IPS-NIHi7 (cell line): ENCODE results near the gene SCN2A.
A peak's percentile ranks its signal among the peaks of the same experiment; 100 is the strongest.

Experiments used
- DNase-seq: peaks from one replicate; pipeline ENCODE4 v3.0.0; 2012; ENCODE audit warnings: mixed read lengths; ENCODE audit errors: extremely low spot score

The SCN2A gene

DNA sequence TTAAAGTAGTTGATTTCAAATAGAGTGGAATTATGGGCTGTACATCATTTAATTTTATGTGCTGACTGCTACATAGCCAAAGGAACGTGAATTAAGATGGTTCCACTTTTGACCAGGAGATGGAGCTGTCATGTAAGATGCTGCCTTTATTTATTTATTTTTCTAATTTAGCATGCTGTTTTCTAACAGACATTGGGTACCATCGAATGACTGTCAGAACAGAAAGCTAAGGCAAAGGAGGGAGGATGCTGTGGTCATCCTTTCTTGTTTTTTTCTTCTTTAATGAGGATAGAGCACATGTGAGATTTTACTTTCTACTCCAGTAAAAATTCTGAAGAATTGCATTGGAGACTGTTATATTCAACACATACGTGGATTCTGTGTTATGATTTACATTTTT lies at the start of gene SCN2A:
SCN2A (plus strand) TSS at position 185 of the 400 bp plus-strand sequence. CDS start 56,410 bp downstream, outside the sequence.
- DNase-seq: peak; percentile 22

DNA sequence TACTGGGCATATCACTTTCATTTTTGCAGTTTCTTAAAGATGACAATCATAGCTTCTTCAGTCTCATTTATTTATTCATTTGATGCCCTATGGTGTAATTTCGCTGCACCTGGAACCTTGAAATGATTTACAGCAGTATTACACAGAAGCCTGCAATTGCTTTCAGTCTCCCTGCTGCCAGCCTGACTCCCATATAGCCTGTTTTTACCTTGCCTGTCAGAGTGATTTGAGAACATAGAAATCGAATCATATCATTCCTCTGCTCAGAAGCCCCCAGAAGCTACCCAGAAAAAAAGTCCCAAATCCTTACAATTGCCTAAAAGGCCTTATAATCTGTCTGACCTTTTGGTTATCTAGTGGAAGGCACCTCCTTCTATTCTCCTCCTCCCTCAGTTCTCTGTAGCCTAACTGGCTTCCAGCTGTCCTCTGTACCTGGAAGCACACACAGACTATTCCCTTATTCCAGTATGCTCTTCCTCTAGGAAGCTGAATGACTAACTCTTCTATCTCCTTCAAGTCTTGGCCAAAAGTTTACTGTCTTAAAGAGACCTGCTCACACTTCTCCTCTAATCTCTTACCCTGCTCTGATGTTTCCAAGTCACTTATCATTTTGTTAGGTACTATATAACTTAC lies 48.0 kb upstream of the SCN2A start:
- DNase-seq: no peak

DNA sequence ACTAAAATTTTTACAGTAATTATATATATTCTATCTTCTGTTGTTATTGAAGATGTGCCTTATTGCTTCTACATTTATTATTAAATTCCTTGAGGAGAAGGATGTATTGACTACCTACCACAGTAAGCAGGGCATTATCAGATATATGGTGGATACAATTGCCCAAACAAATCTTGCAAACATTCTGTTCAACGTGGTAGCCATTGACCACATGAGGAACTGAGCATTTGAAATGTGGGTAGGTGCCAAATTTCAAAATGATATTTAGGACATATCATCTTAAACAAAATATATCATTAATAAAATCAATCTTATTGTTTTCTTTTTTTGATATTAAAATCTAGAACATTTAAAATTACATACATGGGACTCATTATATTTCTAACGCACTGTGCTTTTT lies 46.5 kb upstream of the SCN2A start:
- no peak for DNase-seq

DNA sequence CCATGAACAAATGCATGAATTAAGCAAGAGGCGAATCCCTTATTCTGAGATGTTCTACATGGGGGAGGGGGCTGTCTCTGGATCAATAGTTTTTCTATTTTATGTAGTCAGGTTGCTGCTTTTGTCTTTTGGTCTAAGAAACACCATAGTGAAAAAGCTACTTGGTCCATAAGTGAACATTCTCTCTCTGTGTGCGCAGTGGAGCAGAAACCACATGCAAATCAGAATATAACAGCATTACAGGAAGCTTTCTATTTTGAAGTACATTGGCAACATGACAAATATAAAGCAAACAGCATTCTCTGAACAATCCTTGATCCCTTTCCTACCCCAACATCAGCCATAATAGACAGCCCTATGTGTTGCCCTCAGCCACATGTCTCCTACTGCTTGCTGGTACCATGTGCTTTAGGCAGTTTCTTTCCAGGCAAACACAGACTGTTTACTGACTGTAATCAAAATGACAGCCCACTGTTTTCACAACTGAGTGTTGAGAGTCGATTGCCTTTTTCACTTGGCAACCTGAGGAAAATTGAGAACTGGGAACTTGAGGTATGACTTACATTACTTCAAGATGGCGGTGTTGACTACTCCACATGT lies 45.9 kb upstream of the SCN2A start:
- no peak for DNase-seq

DNA sequence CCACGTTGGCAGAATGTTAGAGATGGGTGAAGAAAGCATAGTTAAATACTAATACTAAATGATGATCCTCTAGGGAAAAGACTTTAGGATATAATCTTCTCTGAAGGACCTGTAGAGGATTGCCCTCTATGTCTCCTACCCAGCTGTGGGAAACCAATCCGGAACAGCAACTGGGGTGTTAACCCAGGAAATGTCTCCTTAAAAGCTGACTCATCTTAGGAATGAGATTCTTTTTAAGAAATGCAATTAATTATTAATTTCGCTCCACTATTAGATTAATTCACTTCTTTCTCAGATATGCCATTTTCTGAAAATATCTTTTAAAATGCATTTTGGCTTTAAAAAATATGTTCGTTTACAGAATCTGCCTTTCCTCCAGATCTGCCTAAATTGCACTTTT lies 42.8 kb upstream of the SCN2A start:
- DNase-seq: no peak

DNA sequence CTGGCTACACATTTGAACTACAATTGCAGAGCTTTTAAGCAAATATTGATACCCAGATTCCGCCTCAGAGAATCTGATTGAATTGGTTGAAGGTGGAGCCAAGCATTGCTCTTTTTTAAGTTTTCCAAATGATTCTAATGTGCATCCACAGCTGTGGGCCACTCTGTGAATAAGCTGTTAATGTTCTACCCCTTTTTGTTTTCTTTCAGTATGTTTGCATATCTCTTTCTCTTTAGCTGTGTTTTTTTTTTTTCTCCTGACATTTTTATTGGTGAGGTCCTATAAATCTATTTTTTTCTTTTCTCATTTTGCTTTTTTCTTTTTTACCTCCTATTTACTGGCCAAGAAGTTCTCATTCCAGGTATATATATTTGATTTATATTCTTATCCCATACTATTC lies 41.9 kb upstream of the SCN2A start:
- no peak for DNase-seq

DNA sequence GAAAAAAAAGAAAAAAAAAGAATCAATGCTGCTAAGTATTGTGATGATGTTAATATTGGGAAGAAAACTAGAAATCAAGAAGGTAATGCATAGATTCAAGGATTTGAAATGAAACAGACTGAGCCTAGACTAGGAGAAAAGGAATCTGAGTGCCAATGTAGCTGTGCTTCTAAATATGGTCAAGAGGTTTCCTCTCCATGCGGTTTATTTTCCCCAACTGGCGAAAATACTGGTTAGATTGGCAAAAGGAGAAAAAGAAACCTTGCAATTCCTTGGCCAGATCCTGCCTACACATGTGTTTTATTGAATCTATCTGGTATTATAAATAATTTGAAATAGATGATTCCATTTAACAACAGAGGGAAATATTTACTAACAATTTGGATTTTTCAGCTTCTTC lies 41.0 kb upstream of the SCN2A start:
- DNase-seq: no peak

DNA sequence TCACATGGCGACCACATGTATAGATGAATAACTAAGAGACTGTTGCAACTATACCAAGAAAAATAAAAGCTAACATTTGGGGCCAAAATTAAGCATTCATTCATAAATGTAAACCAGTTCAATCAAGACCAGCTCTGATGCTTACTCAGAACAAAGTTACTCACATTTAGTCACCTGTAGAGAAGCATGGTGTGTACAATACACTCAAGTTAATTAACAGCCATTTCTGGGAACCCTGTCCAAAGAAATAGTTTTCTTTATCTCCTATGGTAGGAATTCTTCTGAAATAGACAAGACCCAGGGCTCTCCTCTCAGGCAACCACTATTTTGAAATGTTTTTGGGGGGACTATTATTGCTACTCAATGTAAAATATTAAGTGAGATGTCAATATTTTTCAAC lies 37.0 kb upstream of the SCN2A start:
- no peak for DNase-seq

DNA sequence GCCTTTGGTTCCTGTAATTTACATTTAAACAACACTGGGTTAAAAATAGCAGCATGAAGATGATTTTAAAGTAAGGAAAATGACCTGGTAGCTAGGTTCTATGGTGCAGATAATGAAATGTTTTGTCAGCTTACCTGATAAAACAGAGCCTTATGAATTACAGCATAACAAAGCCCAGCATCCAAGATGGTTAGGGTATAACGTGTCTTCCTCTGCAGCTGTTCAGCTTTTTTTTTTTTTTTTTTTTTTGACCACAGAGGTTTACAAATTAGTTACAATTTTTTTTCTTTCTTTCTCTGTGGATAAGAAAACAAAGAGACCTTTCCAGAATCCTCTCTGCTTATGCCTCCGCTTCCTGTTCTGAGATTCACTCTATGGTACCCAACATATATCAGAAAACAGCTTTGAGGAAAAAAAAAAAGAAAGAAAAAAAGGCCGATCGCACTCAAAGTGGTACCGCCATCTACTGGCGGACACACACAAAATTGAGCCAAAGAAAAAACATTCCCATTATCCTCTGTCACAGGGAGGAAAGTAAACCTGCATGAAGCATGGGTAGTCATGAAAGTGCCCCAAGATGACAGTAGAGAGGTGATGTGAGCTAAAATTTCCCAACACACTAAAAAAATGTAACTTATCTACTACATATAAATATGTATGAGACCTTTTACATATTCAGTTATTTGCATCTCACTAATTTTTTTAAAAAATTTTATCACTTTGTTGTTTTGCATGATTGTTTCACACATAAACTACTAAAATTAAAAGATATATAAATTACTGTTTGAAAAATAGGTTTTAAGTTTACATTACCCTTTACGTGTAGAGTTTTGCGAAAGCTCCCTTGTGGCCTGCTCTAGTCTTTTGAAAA lies 35.3 kb upstream of the SCN2A start, which contains the start of gene SCN3A:
SCN3A (minus strand) TSS at position 362 of the 871 bp plus-strand sequence. CDS start 27,656 bp downstream, outside the sequence.
- peak; percentile 55 for DNase-seq

DNA sequence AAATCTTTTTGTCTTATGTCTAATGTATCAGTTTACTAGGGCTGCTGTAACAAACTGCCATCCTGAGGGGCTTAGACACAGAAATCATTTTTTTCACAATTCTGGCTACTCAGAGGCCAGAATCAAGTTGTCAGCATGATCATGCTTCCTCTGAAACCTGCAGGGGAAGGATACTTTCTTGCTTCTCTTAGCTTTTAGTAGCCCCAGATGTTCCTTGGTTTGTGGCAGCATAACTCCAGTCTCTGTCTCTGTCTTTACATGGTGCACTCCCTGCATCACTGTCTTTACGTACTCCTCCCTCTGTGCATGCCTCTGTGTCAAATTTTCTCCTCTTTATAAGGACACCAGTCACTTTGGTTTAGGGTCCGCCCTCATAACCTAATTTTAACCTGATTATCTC lies 33.3 kb upstream of the SCN2A start:
- no peak for DNase-seq

DNA sequence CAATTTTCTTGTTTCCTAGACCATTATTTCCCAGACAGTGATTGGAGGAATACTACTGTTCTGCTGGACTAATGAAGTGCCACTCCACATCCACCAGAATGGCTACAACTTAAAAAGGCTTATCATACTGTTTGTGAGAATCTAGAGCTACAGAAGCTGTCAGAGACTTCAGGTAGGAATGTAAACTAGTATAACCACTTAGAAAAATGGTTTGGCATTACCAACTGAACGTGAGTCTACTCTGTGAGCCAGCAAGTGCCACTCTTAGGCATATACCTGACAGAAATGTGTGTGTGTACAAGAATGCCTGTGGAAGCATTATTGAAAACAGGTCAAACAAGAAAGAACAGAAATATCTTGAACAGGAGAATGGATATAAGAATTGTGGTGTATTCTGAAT lies 31.1 kb upstream of the SCN2A start:
- DNase-seq: no peak

DNA sequence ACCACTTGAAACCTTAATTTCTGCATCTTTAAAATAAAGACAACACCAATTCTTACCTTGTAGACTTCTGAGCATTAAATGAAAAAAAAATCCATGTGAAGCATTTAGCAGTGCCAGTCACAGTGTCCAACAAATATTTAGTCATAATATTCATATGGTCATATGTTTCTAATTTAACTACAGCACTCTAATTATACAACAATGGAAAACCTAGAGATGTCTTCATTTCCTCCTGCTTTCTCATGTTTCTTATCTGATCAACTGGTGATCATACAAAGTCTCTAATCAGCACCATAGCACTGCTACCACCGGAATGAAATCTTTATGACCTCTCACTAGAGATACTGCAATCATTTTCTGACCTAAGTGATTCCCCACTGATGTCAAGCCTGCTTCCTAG lies 25.1 kb upstream of the SCN2A start:
- DNase-seq: no peak

DNA sequence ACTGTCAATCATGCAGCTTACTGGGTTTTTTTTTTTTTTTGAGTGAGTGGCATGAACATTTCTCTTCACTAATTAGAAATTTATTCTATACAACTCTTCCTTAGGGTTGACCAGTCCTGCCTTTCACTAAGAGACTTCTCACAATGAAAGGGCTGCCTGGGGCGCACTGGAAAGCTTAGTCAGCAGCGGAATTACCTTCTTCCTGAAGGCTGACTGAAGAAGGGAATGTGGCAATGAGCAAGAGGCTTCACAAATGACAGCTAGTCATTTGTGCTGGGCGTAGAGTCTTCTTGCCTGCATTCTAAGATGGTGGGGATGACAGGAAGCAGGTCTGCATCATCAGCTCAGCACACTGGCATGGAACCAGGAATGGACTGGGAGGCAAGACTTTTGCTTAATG lies 19.7 kb upstream of the SCN2A start:
- DNase-seq: no peak

DNA sequence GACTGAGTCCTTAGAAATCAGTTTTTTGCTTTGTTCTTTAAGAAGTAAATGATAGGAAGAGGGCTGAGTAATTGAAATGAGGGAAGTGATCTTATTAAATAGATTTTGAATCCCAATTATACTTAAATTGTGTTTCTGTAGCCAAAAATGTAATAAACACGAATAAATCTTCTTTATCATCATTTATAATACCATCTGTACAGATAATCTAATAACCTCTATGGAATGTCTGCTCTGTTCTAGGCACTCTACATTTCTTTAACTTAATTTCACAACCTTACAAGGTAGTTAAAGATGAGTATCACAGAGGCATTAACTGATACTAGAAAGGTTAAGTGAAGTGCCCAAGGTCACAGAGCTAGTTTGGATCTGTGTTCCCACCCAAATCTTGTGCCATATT lies 14.3 kb upstream of the SCN2A start:
- DNase-seq: no peak

DNA sequence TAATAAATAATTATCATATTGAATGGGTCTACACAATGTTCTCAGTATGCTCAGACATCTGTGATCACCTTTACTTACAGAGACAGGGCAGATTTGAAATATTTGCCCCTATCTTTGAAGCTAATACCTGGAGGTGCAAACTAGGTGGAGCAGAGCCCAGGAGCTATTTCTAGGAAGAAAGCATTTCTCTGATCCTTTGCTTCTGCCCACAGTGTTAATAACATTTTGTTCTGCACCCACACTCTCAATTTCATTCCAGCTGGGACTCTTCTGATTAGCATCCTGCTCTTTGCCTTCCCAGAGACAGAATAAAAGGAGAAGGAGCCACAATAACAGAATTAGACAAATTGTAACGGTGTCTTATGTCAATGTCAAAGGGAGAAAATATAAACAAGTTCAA lies 11.6 kb upstream of the SCN2A start:
- DNase-seq: no peak

DNA sequence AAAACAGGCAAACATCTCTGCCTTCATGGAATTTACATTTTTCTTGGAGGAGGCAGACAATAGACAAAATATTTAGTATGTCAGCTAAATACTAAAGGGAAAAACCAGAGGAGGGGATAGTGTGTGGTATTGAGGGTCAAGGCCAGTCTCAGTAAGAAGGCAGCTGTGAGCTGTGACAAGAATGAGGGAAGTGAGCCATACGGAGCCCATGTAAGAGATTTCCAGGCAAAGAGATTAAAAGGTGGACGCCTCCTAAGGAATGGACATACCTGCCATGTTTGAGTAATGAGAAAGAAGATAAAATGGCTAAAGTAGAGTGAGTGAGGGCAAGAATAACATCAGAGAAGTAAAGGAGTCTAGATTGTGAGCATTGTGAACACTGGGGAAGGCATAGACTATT lies 2.2 kb upstream of the SCN2A start:
- DNase-seq: no peak

DNA sequence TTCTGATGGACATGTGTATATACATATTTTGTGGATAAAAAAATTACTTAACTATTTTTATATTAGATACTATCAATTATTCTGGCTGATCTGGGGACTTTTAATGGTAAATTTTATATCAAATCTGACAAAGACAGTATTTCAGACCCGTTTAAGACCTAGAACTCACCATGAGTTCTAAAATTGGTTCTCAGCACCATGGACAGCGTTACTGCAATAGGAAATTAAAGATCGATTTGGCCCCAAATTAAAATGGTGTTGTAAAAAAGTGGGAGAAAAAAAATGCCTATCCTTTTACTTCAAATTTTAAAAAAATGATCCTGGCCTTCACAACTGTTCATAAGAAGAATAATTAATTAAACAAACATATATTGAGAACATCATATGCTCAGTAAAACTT lies 919 bp upstream of the SCN2A start:
- DNase-seq: no peak

DNA sequence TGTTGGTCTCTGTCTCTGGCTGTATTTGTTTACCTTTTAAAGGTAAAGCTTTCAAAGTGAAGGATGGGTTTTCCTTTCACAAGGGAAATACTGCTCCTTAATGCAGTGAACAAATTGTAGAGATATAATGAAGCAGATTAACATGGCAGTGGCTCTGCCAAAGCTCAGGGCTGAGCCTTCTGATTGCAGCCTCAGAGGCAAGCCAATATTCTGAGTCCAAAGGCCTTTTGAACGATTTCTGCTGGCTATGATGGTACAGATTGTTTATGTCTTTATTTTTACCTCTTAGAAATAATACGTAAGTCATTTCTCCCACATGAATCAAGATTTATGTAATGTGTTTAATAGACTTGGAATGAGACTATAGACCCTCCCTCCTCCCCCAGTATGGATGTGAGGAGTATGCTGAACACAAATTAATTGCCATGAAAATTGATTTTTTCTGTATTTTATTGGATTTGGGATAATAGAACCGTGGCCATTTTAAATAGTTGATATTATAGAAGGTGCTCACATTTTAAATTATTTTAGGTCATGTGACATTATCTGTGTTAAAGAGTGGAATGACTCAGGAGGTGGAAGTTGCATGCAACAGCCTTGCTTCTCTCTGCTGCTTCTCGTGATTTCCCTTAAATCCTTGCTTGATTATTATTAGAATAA lies 772 bp downstream of the SCN2A start:
- DNase-seq: no peak

DNA sequence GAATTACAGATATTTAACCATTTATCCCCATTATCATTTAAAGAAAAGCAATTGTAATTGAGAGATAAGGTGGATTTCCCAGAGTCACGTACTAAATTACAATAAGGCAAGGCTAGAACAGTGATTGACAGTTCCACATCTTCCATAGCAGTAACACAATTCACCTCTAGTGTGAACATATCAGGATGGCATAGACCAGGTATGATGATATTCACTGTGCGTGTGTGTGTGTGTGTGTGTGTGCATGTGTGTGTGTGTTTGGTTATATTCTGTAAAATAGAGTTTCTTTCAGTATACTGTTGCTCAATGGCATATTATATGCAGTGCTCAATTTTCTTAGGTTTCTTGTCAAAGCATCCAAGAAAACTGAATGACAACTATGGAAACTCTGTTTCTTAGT lies 1.7 kb downstream of the SCN2A start:
- no peak for DNase-seq

DNA sequence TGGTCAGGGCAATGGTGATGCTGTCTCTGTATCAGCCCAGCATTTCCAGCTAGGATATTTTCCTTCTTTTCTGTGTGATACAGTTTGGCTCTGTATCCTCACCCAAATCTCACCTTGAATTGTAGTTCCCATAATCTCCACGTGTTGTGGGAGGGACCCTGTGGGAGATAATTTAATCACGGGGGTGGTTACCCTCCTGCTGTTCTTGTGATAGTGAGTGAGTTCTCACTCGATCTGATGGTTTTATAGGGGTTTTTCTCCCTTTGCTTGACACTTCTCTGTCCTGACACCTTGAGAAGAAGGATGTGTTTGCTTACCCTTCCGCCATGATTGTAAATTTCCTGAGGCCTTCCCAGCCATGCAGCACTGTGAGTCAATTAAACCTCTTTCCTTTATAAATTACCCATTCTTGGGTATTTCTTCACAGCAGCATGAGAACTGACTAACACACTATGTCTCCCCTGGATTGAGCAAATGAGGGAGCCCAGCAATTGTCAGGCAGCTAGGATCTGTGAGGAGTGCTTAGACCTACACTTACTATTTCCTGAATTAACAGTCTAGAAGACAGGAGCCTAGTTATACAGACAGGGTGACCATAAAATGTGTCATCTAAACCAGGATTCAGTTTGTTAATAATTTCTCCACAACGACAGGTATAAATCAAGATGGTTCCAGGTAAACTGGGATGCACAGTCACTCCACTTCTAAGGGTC lies 6.0 kb downstream of the SCN2A start:
- DNase-seq: no peak

DNA sequence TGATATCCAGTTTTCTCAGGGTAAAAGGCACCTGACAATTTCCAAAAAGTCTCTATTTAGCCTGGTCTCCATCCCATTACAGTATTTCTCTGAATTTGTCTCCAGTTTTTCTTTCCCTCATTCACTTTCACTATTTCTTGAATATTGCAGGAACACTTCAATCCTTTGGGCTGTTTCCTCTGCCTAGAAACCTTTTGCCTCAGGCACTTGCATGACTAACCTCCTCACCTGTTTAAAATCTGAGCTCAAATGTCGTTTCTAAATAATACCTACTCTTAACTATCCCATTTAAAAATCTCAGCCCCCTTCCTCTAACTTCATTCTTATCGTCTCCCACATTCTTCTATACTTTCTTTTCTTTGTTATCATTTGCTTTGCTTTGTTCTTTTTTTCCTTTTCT lies 9.0 kb downstream of the SCN2A start:
- DNase-seq: no peak

DNA sequence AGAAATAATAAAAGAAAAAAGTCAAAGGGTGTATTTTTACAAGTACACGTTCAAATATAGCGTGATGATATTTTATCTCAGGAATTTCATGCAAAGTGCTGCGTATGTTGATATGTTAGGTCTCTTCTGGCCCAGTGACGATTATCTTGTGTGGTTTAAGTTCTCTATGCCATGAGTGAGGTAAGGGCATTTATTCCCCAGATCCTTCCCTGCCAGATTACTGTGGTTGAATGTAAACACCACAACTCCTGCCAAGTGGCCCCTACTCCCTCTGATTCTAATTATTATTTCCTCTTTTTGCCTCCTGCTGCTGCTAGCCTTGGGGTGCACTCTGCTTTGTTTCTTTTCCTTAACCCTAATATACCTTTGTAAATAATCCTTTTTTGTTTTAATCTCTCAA lies 12.2 kb downstream of the SCN2A start:
- no peak for DNase-seq
